Measurements from ENCODE around the gene MKNK1.
A peak's percentile ranks its signal among the peaks of the same experiment; 100 is the strongest.
"Not testable (repeated sequence)": the region's sequence is repeated elsewhere in the genome, so short reads cannot be mapped to it uniquely, and the experiment has no call there.

MKNK1 gene

DNA sequence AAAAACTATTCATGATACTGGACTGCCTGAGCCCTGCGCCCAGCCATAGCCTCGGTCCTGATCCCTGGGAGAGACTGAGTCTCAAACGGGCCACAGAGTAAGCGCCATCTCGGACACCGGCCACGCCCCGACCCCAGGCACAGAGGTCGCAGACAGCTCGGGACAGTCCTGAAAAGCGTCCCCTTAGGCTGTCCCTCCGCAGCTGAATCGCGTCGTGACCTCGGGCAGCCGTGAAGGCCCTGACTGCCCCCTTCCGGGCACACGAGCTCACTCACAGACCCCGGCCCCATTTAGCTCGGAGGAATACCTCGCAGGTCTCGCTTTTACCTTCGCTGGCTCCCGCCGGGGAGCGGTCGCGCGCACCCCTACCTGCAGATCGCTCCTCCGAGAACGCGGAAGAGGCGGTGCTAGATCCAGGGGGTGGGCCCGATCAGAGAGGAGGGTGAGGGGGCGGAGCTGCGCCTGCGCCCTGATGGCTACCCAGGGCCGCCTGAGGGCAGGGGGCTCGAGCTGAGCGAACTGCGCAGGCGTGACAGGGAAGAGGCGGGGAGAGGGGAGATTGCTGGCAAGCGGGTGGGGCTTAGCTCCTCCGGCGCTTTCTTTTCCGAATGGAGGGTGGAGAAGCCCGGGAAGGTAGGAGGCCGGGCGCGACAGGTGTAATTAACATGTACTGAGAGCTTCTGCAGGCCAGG, at the start of gene MKNK1:
Gene MKNK1 (minus strand): TSS at position 411 of the 692 bp plus-strand sequence. CDS start 20,941 bp downstream, outside the sequence.
- DNase-seq (ENCODE audit: low read depth), result peak; percentile 90

DNA sequence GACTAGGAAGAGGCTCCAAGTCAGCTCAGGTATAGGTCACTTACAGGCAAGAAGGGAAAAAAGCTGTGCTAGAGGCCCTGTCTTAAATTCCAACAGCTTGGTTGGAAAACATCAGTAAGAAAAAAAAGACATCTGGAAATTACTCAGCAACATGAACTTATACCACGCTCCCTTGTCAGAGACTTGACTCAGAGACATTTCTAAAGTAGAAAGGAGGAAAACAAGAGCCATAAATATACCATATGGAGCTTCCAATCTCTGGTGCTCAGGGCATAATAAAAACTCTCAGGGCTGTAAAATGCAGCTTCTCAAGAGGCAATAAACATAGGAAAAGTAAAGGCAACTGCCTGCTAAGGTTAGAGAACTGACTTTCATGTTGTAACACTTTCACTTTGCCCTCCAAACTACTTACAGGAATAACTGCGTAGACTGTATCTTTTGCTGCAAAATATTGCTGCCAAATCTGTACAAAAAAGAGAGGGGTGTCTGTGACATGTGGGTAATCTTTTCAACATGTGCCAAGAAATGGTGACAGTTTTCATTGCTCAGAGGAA, 49.4 kb upstream of the MKNK1 start:
- peak; percentile 24 for DNase-seq (ENCODE audit: low read depth)

DNA sequence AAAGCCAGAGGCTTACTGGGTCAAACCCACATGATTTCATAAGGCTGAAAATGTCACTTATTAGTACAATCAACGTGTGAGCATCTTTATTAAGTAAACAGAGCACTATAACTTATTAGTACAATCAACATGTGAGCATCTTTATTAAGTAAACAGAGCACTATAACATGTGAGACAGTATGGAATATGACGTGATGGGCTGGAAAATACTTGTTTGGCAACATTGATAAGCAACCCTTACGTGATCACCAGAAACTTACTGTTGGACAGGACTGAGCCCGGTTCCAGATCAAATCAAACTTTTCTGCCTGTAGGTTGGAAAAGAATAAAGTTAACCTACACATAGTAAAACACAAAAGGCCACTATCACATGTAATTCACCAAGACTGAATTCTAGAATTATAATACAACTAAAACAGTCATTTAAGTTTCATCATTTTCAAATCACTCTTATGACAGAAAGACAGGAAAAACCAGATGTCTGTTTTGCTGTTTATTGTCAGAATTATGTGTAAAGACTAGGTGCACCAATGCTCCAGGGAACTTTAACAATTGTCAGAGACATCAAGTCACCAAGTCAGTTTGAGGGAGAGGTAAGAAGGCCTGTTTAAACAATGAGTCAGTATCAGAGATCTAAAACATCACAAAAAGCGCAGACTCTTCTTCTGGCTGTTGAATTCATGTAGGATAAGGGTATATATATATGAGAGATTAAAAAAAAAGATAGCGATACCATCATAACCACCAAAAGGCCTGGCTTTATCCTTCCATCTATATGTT, 48.4 kb upstream of the MKNK1 start:
- no peak for DNase-seq (ENCODE audit: low read depth)

DNA sequence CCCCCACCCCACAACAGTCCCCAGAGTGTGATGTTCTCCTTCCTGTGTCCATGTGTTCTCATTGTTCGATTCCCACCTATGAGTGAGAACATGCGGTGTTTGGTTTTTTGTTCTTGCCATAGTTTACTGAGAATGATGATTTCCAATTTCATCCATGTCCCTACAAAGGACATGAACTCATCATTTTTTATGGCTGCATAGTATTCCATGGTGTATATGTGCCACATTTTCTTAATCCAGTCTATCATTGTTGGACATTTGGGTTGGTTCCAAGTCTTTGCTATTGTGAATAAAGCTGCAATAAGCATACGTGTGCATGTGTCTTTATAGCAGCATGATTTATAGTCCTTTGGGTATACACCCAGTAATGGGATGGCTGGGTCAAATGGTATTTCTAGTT, 47.1 kb upstream of the MKNK1 start:
- DNase-seq (ENCODE audit: low read depth), result not testable (repeated sequence)

DNA sequence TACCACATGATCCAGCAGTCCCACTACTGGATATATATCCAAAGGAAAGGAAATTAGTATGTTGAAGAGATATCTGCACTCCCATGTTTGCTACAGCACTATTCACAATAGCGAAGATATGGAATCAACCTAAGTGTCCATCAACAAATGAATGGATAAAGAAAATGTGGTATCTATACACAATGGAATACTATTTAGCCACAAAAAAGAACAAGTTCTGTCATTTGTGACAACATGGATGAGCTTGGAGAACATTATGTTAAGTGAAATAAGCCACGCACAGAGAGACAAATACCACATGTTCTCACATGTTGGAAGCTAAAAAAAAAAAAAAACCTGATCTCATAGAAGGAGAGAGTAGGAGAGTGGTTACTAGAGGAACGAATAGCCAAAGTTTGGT, 46.4 kb upstream of the MKNK1 start:
- no peak for DNase-seq (ENCODE audit: low read depth)

DNA sequence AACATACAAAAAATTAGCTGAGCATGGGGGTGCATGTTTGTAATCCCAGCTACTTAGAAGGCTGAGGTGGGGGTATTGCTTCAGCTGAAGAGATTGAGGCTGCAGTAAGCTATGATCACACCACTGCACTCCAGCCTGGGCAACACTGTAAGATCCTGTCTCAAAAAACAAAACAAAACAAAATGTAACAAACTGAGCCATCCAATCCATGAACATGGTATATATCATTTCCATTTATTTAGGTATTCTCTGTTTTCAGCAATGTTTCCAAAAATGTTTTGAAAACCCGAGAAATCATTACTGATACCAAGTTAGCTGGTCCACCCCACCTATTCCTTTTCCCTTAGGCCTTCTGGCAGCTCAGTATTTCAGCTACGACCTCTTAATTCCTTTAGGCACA, 45.7 kb upstream of the MKNK1 start:
- no peak for DNase-seq (ENCODE audit: low read depth)

DNA sequence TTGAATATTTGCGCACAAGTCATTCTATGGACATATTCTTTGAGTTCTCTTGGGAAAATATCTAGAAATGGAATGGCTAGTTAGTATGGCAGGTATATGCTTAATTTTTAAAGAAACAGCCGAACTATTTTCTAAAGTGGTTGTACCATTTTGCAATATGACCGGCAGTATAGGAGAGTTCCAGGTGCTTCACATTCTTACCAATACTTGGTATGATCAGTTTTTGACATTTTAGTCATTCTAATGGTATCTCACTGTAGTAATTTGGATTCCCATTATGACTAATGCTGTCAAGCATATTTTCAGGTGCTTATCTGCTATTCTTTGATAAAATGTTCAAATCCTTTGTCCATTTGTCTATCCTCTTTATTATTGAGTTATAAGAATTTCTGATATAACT, 43.5 kb upstream of the MKNK1 start:
- DNase-seq (ENCODE audit: low read depth), result no peak

DNA sequence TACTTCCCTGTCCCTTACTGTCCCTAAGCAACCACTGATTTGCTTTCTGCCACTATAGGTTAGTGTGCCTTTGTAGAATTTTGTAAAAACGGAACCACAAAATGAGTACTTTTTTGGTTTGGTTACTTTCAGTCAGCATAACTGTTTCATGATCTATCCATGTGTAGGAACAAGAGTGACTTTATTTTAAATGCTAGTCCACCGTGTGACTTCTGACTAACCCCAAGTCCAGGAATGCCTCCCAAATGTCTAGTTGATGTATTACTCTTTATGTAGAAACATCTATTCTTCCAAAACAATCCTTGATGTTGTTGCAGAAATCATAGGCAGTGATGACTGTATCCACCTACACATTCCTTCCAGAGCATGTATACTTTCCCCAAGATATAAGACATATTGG, 42.8 kb upstream of the MKNK1 start:
- DNase-seq (ENCODE audit: low read depth), result no peak

DNA sequence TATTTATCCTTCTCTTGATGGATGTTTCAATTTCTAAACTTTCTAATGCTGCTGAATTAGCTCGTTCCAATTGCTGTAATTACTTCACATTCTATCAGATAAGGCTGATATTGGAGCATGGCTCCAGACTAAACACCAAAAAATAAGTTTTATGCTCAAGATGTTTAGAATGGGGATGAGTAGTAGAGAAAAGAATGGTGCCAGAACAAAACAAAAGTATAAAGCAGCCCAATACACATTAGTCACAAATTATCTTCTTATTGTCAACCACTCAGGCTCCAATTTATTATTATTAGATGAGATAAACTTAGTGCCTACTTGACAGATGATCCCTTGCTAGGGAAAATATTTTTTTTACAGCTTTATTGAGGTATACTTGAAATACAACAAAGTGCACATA, 42.3 kb upstream of the MKNK1 start:
- no peak for DNase-seq (ENCODE audit: low read depth)

DNA sequence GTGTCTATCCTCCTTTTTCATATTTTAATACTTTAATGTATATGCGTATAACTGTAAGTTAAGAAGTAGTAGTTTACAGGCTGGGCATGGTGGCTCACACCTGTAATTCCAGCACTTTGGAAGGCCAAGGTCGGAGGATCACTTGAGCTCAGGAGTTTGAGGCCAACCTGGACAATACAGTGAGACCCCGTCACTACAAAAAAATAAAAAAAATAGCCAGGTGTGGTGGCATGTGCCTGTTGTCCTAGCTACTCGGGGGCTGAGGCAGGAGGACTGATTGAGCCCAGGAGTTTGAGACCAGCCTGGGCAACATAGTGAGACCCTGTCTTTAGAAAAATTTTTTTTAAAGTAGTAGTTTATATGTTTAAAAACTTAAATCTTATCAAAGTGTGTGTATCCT, 41.7 kb upstream of the MKNK1 start:
- no peak for DNase-seq (ENCODE audit: low read depth)

DNA sequence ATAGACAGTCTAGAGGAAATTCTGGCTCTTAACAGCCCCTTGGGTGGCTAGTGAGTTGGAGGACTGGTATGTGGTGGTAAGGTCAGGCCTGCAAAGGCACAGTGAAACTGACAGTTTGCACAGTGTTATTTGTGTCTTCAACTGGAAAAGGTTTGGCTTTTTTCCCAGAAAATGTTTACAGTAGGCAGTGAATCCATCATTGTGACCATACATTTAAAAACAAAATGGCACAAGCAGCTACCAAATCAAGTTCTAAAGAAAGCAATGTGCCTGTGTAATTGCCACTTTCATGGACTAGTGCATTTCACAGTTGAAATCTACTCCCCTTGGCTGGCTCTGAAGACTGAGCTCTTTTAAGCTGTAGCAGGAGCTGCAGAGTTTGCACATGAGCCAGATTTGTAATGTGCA, 39.3 kb upstream of the MKNK1 start:
- DNase-seq (ENCODE audit: low read depth), result peak; percentile 94

DNA sequence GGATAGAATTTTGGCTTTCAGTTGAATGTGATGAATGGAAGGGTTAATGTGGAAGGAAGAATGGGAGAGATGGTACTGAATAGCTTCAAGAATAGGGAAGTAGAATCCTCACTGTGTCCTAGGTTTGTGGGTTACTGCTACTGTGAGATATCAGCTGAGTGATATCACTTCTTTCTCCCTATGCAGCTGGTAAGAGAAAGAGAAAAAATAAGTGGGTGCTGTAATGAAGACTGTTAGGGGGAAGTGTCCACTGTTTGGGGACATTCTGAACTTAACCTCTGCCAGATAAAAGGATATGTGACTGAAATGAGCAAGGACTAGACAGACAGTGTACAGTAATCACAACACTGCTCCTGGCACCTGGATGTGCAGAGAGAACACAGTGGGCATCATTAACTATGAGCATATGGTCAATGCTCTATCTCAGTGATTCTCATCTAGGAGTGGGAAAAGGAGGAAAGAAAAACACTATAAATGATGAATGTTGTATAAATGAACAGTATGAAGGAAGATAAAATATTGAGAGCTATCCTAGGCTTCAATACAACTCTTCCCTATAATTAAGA, 38.1 kb upstream of the MKNK1 start:
- DNase-seq (ENCODE audit: low read depth), result no peak

DNA sequence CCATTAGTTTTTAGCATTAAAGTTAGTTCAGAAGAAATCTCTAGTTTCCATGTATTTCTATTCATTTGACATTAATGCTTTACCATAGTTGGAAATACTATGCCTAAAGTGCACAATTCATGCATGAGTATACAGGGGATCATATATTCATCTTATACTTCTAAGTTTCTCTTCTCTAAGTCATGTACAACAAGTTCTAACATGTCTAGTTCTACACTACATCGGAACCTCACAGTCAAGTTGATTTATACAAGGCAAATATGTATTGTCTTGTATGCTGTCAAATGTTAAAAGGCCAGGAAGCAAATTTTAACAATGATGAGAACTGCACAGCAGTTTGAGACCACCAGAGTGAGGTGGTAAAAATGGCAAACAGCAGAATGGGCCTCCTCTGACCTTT, 35.5 kb upstream of the MKNK1 start:
- DNase-seq (ENCODE audit: low read depth), result no peak

DNA sequence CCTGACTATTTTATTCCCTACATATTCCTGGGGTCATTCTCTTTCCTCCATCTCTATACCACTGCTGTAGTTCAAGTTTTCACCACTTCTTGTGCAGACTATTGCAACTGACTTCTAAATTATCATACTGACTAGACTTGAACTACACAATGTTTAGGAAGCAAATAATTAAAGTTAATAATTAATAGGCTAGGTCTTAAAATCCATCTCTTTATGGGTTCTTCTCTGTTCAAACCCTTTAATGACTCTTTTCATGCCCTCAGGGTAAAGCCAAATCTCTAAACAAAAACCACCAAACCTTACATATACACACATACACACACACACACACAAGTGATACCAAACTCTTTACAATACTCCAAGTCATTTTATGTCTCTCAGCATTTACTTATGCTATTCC, 34.9 kb upstream of the MKNK1 start:
- DNase-seq (ENCODE audit: low read depth), result no peak

DNA sequence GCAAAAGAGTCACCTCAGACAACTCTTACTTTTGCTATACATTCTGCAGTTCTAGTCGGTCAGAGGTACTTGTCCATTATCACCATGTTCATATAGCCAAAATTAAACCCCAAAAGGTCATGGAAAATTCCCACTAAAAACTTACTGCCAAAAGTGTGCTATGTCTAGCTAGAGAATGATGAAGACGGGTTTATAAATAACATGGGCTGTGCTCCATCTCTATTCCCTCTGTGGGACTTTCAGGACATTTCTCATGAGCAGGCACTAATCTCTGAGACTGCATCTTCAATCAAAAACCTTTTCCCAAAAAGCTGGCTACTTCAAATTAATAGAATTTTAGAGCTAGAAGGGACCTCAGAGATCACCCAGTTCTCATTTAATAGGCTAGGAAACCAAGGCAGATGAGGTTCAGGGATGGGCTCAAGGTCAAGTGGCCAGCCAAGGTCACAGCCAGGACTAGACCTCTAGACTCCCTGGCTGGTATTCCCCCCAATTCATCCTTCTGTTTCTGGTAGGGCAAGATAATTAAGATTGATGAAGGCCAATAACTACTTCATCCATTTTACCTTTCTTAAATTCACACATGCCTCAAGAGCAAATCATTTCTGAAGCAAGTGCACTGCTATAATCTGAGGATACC, 33.5 kb upstream of the MKNK1 start:
- DNase-seq (ENCODE audit: low read depth), result no peak

DNA sequence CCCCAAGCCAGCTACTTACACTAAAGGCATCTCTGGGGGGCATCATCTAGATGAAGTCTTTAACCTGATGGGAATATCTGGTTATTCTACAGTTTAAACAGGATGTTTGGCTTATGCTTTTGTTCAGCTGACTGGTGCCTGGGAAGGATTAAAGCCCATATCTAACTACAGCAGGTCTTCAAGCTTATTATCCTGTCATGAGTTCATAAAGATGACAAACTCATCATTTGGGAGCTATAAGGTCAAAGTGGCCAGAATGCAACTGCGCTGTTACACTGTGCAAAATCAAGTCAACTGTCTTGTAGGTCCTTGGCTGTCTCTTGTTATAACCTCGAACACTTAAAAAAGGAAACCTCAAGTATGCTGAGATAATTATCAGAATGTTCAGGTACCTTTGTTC, 31.1 kb upstream of the MKNK1 start:
- DNase-seq (ENCODE audit: low read depth), result no peak

DNA sequence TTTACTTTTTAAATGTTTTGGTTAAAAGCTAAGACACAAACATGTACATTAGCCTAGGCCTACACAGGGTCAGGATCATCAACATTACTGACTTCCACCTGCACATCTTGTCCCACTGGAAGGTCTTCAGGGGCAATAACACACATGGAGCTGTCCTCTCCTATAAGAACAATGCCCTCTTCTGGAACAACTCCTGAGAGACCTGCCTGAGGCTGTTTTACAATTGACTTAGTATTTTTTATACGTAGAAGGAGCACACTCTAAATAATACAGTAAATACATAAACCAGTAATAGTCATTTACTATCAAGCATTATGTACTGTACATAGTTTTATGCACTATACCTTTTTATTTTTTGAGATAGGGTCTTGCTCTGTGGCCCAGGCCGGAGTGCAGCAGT, 26.7 kb upstream of the MKNK1 start:
- no peak for DNase-seq (ENCODE audit: low read depth)

DNA sequence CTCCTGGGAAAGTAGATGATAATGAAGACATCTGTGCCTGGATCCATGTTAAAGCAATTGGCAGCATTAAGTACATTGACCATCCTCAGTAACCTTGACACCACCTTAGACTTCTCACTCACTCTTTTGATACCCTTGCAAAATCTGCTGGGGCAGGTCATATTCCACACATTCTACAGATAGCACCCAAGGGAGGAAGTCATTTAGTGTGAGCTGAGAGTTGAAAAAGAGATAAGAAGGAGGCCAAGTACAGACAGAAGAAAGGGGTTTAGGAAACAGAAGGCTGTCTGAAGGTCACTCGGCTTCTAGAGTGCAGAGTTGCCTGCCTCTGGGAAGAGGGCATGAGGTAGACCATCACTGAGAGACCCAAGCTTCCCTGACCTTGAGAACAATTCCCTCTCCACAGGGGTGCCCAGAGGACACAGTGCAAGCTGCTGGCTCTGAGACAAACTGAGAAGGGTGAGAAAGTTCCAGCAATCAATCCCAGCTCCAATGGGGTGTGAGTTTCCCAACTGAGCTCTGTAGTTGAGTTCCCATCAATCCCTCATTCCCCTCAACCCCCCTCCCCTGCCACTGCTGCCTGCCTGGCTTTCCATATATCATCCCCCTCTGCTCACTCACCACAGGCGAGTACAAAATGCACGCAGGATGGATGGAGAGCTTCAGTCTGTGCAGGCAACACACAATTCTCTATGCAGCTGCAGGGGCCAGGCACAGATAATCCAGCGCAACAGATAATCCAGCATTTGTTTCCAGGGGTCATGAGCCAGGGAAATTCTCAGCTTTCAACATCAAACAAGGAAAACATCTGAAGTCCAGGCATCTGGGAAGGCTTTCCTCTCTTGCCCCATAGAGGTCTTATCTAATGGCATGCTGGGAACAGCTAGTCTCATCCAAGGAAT, 19.9 kb upstream of the MKNK1 start:
- DNase-seq (ENCODE audit: low read depth), result no peak

DNA sequence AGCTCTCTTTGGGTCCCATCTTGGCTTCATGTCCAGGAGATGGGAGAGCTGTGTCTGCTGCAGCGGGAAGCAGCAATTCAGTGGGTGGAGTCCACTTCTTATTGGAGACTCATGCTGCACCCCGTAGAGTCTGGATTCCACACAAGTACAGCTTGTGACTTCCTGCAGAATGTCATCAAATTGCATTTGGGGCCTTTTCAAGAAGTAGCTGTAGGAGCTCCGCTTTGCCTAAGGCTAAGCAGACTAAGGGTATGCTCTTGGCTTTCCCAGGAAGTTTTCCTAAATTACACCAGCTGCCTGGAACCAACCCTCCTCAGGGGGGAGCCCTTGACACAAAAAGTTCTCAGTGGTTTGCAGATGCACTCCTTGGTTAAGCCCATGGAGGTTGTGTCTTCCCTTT, 18.3 kb upstream of the MKNK1 start:
- no peak for DNase-seq (ENCODE audit: low read depth)

DNA sequence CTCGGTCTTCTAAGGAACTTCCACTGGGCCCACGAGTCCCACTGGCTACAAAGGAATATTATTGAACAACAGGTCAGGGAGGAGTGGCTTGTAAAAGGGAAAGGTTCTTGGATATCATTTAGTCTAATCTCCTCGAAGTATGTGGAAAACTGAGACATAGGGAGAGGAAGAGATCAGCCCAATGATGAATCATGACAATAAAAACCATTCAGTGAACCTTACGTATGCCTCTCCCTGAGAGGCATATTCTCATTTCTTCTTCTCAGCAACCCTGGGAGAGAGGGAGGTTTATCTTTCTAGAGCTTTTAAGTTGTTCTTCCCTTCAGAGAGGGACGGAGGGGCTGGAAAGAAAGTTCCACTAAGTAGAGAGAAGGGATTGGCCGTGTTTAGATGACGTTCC, 17.9 kb upstream of the MKNK1 start:
- no peak for DNase-seq (ENCODE audit: low read depth)

DNA sequence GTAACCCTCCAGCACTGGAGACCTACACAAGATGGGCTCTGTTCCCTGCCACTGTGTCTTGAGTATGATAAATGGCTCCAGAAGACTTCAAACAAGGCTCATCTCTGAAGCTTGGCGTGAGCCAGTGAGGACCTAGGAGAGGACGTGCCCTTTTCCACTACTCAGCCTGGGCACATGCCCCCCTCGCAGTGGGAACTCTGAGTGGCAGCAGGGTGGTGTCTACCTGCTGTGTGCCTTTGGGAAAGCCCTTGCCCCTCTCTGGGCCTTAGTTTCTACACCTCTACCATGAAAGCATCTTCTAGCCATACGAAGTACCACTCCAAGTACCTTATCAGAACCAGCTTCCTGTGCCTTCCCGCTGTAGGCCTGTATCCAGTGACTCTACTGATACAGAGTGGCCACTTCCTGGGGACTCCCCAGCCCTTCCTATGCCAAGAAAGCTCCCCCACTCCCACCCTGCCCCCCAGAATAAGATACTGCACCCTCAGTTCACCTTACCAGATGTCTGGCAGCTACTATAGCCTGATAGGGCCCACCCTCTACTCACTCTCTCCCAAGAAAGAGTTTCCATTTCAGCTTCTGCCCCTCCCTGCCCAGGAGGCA, 15.7 kb upstream of the MKNK1 start:
- no peak for DNase-seq (ENCODE audit: low read depth)
